Measurements from ENCODE around the gene SGK2. TPM values are rescaled to one million over a fixed set of nuclear protein-coding genes. Genes with fewer than 3 reads are reported as not detected.

SGK2 gene
- total and polyA plus RNA-seq, 9 of the 15 experiments (the other 6 are each of a cell fraction or from before 2014, with no cell fraction given), result 0.07 to 0.31 (median 0.15) TPM; not detected in 2

DNA sequence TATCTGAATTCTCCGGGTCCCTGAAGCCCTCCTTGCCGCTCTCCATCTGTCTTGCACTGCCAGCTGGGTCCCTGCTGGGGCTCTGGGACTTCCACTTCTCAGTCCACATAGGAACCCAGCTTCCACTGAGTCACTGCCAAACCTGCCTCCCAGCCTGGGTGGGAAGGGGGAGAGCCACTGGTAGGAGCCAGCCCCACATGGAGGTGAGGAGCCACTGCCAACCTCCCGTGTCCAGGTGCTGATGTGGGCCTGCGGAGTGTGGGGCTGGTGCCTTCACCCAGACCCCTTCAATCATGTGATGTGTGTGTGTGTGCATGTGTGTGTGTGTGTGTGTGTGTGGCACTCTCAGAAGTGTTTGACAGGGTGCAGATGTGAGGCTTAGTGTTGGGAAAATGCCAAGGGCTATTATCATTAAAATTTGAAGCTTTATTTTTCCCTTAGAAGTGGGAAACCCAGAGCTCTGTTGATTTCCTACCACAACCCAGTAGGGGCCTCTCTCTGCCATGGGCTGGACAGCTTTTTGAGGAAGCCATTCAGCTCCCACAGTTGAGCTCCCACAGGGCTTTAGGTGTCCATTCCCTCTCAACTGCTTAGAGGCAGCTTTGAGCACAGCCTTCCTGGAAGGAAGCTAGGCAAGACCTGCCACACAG lies 9.3 kb upstream of the SGK2 start:
- no peak overlapping the region for H3K4me2 ChIP-seq (ENCODE audit: insufficient read depth, low read length)
- no TSS peak for BruUV-seq (replicated peaks)
- H3K9me3 ChIP-seq (replicated peaks; ENCODE audit: control insufficient read depth, insufficient read depth, low read depth, low read length), result no peaks in the 10 kb centered on the region
- no peaks in the 10 kb centered on the region for H3K9me1 ChIP-seq (ENCODE audit: control insufficient read depth, insufficient read depth, low read length)
- no peak overlapping the region for H3K27ac ChIP-seq (ENCODE audit: extremely low read depth, low read depth, low read length)
- TF ChIP-seq, protein P1, sequence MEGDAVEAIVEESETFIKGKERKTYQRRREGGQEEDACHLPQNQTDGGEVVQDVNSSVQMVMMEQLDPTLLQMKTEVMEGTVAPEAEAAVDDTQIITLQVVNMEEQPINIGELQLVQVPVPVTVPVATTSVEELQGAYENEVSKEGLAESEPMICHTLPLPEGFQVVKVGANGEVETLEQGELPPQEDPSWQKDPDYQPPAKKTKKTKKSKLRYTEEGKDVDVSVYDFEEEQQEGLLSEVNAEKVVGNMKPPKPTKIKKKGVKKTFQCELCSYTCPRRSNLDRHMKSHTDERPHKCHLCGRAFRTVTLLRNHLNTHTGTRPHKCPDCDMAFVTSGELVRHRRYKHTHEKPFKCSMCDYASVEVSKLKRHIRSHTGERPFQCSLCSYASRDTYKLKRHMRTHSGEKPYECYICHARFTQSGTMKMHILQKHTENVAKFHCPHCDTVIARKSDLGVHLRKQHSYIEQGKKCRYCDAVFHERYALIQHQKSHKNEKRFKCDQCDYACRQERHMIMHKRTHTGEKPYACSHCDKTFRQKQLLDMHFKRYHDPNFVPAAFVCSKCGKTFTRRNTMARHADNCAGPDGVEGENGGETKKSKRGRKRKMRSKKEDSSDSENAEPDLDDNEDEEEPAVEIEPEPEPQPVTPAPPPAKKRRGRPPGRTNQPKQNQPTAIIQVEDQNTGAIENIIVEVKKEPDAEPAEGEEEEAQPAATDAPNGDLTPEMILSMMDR (IDR thresholded peaks at IDR 0.05 in 2 of 3, conservative IDR thresholded peaks at IDR 0.05 in 1 of 3; ENCODE audit: insufficient read depth in 2 of 3, low read depth in 1 of 3, low read length in 3 of 3), result peak in 1 of 3 experiments; percentile 26; a peak in 1 of 6 replicates
- TF ChIP-seq MEF2D (tag; conservative IDR thresholded peaks at IDR 0.05; ENCODE audit: low read depth) (no peak), RAD21 (CRISPR knock-in tag; conservative IDR thresholded peaks at IDR 0.05 in 1 of 2, IDR thresholded peaks at IDR 0.05 in 1 of 2) (peak in 1 of 2 experiments; percentile 31; a peak in 3 of 4 replicates), TAF7 (tag; IDR thresholded peaks at IDR 0.05) (no peak), ZNF445 (CRISPR knock-in tag; IDR thresholded peaks at IDR 0.05; ENCODE audit: low read depth) (no peak)
- no peak overlapping the region for H2AFZ ChIP-seq (ENCODE audit: low read depth, low read length)
- no peaks in the 10 kb centered on the region for H3K27me3 ChIP-seq (ENCODE audit: control insufficient read depth in 2 of 2, insufficient read depth in 2 of 2, low read length in 2 of 2)
- no peaks in the 10 kb centered on the region for H4K20me1 ChIP-seq (replicated peaks; ENCODE audit: control insufficient read depth, insufficient read depth, low read length)
- DNase-seq (ENCODE audit: extremely low read depth in 1 of 4, low spot score in 3 of 4), result no peak
- in situ Hi-C loops (cut with MboI) (loop anchor here (10.0 kb wide), 1 partner anchor 535 kb away; no protein-coding TSS in a partner anchor), intact Hi-C loops (cut with micrococcal nuclease) (no loop called here)
- peaks cover 7 to 14% of the 10 kb centered on the region in 2 experiments; a peak in 3 of 5 replicates for H3K4me1 ChIP-seq (replicated peaks in 1 of 2; ENCODE audit: control insufficient read depth in 2 of 2, insufficient read depth in 2 of 2, low read length in 2 of 2)
- CTCF ChIA-PET (ENCODE audit: low intra/inter-chr PET ratio), result no interaction called here
- ATAC-seq, result peak; percentile 67; the same call in 2 of the 3 replicates
- WGBS (ENCODE audit: insufficient coverage, low coverage, missing lambda C conversion rate), result 80% methylated on average over 4 of the region's 4 CpGs
- H3K4me3 ChIP-seq, result no peak overlapping the region
- H3K9ac ChIP-seq (ENCODE audit: insufficient read depth in 1 of 2, low read depth in 2 of 2, low read length in 2 of 2), result no peak overlapping the region
- POLR2A ChIA-PET, result interaction anchor here (0.5 to 1.3 kb wide), 7 partner anchors 9 to 475 kb away, joined by 3 to 5 read pairs (median 3); partner anchors contain the start of gene SGK2
- no peaks in the 10 kb centered on the region; the same call in 2 of the 3 replicates for H3K36me3 ChIP-seq (ENCODE audit: control insufficient read depth, insufficient read depth, low read length)
- no peak for FAIRE-seq
- H3K79me2 ChIP-seq (ENCODE audit: control insufficient read depth, insufficient read depth, low read length), result no peaks in the 10 kb centered on the region

Data from K562 (cell line).